Measurements from ENCODE around the gene ERFE. TPM values are rescaled to one million over a fixed set of nuclear protein-coding genes. Genes with fewer than 3 reads are reported as not detected.

ERFE gene
- 0.09 TPM in 1 of 2 replicates, not detected in the other for total RNA-seq (ENCODE audit: low replicate concordance)

GRCh38 chr2:238158509-238159070, at the start of gene ERFE:
TSS of gene ERFE (plus strand) at chr2:238158970. CDS start at chr2:238159008, 38 bp downstream.
- H3K9ac ChIP-seq, result no peak within 1 kb of the TSS
- no peak within 1 kb of the TSS for H2AFZ ChIP-seq (replicated peaks)
- H3K4me2 ChIP-seq, result peak within 1 kb of the TSS; percentile 81
- peaks cover 12% of the 10 kb centered on the region for H3F3A ChIP-seq (ENCODE audit: low read depth)
- H3K27ac Mint-ChIP-seq, result no peak within 1 kb of the TSS
- H3K4me1 Mint-ChIP-seq, result peaks cover 21% of the 10 kb centered on the region
- H3K36me3 ChIP-seq, result no peaks in the 10 kb centered on the region
- peak within 1 kb of the TSS; percentile 83 for H3K4me3 Mint-ChIP-seq
- no peaks in the 10 kb centered on the region for H3K79me2 ChIP-seq (ENCODE audit: low read depth)
- peaks cover 29% of the 10 kb centered on the region for H3K27me3 Mint-ChIP-seq (ENCODE audit: insufficient read depth, low read depth)
- peaks cover 30% of the 10 kb centered on the region for H4K20me1 ChIP-seq (ENCODE audit: low read depth)
- TF ChIP-seq EZH2 (IDR thresholded peaks at IDR 0.05) (no peak), EZH2phosphoT487 (IDR thresholded peaks at IDR 0.05) (no peak), CTCF (IDR thresholded peaks at IDR 0.05) (peak; percentile 59)
- H3K27ac ChIP-seq, result no peak within 1 kb of the TSS
- H3K9me3 Mint-ChIP-seq, result peaks cover 3% of the 10 kb centered on the region
- H3K4me3 ChIP-seq, result peak within 1 kb of the TSS; percentile 44
- H3K27me3 ChIP-seq, result peaks cover 70% of the 10 kb centered on the region
- H3K9me3 ChIP-seq (ENCODE audit: low read depth), result no peaks in the 10 kb centered on the region
- peaks cover 11% of the 10 kb centered on the region for H3K4me1 ChIP-seq
- H3K36me3 Mint-ChIP-seq, result no peaks in the 10 kb centered on the region
- peak; percentile 88 for DNase-seq (ENCODE audit: low spot score)

GRCh38 chr2:238113611-238114010, 45.2 kb upstream of the ERFE start:
- no peak overlapping the region for H3K9ac ChIP-seq
- peaks cover 9% of the 10 kb centered on the region for H3F3A ChIP-seq (ENCODE audit: low read depth)
- peaks cover 10% of the 10 kb centered on the region for H3K4me1 Mint-ChIP-seq
- H3K79me2 ChIP-seq (ENCODE audit: low read depth), result no peaks in the 10 kb centered on the region
- DNase-seq (ENCODE audit: low spot score), result no peak
- H2AFZ ChIP-seq (replicated peaks), result no peak overlapping the region
- no peak overlapping the region for H3K27ac Mint-ChIP-seq
- H3K4me3 ChIP-seq, result no peak overlapping the region
- no peak for TF ChIP-seq EZH2phosphoT487 (IDR thresholded peaks at IDR 0.05)
- no peak for TF ChIP-seq CTCF (IDR thresholded peaks at IDR 0.05)
- TF ChIP-seq EZH2 (IDR thresholded peaks at IDR 0.05), result no peak
- no peak overlapping the region for H3K4me3 Mint-ChIP-seq
- peaks cover 21% of the 10 kb centered on the region for H3K9me3 Mint-ChIP-seq
- no peaks in the 10 kb centered on the region for H4K20me1 ChIP-seq (ENCODE audit: low read depth)
- H3K4me2 ChIP-seq, result no peak overlapping the region
- peaks cover 9% of the 10 kb centered on the region for H3K4me1 ChIP-seq
- no peaks in the 10 kb centered on the region for H3K36me3 Mint-ChIP-seq
- H3K27me3 Mint-ChIP-seq (ENCODE audit: insufficient read depth, low read depth), result peaks cover 13% of the 10 kb centered on the region
- peaks cover 10% of the 10 kb centered on the region for H3K9me3 ChIP-seq (ENCODE audit: low read depth)
- H3K27me3 ChIP-seq, result peaks cover 11% of the 10 kb centered on the region
- no peaks in the 10 kb centered on the region for H3K36me3 ChIP-seq
- H3K27ac ChIP-seq, result no peak overlapping the region

GRCh38 chr2:238114331-238114841, 44.4 kb upstream of the ERFE start:
- no peak overlapping the region for H3K4me3 ChIP-seq
- no peaks in the 10 kb centered on the region for H3K36me3 ChIP-seq
- peaks cover 10% of the 10 kb centered on the region for H3K9me3 ChIP-seq (ENCODE audit: low read depth)
- H3K4me1 ChIP-seq, result peaks cover under 1% of the 10 kb centered on the region
- H3K9me3 Mint-ChIP-seq, result peaks cover 21% of the 10 kb centered on the region
- no peak overlapping the region for H3K9ac ChIP-seq
- peaks cover 2% of the 10 kb centered on the region for H3K4me1 Mint-ChIP-seq
- DNase-seq (ENCODE audit: low spot score), result no peak
- no peak overlapping the region for H3K4me2 ChIP-seq
- H3K27ac ChIP-seq, result no peak overlapping the region
- no peak overlapping the region for H3K4me3 Mint-ChIP-seq
- H4K20me1 ChIP-seq (ENCODE audit: low read depth), result no peaks in the 10 kb centered on the region
- no peaks in the 10 kb centered on the region for H3K79me2 ChIP-seq (ENCODE audit: low read depth)
- H3K27me3 Mint-ChIP-seq (ENCODE audit: insufficient read depth, low read depth), result peaks cover 13% of the 10 kb centered on the region
- peaks cover 14% of the 10 kb centered on the region for H3K27me3 ChIP-seq
- TF ChIP-seq EZH2phosphoT487 (IDR thresholded peaks at IDR 0.05) (no peak), CTCF (IDR thresholded peaks at IDR 0.05) (no peak), EZH2 (IDR thresholded peaks at IDR 0.05) (no peak)
- peaks cover under 1% of the 10 kb centered on the region for H3F3A ChIP-seq (ENCODE audit: low read depth)
- no peaks in the 10 kb centered on the region for H3K36me3 Mint-ChIP-seq
- H2AFZ ChIP-seq (replicated peaks), result no peak overlapping the region
- H3K27ac Mint-ChIP-seq, result no peak overlapping the region
